NCI-H345 (cell line): ENCODE results near the gene PIEZO2.
A peak's percentile ranks its signal among the peaks of the same experiment; 100 is the strongest.

Source experiments
- DNase-seq: peaks from one replicate; lab custom pipeline; 2025; lab: John Stamatoyannopoulos, UW

PIEZO2 gene

DNA sequence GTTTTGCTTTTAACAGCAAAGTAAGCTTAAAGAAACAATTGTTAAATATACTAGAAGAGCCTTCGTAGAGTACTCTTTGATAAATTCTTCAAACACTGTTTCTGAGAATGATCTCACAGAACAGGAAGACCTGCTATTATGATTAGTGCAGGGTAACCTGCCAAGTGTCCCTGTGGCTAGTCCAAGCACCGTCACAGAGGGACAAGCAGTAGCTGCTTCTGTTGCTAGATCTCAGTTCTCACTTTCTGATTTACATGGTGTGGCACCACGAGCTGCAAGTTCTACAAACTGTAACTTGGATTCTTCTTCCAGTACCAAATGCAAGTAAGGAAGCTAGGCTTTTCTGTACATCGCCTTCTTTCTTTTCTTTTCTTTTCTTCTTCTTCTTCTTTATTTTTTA lies 121.5 kb downstream of the PIEZO2 start:
- no peak for DNase-seq

DNA sequence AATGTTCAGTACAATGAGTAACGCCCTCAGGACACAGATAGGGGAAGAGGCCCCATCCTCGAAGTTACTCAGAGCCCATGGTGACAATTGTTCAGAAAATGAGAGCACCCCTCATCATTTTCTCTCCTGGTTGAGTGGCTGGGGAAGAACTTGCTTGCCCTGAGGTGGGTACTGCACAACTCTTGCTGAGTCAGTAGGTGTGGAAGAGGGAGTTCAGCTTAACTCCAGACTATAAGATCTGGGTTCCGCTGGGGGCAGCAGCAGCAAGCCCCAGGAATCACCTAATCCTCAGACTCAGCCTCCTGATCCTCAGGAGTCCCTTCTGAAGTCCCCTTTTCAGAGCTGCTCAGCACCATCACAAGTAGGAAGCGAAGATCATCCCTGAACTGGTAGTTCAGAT lies 123.7 kb downstream of the PIEZO2 start:
- DNase-seq, result no peak

DNA sequence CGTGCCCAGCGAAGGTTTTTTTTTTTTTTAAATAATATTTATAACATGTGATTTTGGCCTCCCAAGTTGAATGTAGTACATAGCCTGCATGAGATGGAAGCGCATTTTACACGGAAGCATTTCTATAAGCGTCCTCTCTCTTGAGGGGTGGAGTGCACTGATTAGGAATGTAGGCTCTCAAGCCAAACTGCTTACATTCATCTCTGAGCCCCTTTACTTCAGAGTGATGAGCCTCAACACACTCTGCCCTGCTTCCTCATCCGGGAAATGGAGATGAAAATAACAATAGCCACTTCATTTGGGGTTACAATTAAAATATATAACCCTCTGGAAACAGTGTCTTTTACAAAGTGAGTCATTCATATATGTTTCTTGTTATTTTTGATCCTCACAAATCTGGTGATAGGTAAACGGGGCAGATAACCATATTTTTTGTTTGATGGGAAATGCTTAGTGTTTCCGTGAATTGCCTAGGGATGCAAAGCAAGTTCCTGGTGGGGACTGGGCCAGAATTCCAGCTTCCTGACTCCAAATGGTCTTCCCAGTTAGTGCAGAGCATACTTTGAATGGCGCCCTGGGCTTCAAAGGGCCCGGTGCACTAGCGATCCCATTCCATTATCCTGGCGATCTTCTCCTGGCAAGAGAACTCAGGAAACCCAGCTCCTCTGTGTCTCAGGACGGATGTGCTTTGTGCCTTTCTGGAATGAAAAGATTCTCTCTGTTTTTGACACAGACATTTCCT lies 124.3 kb downstream of the PIEZO2 start:
- DNase-seq, result no peak

DNA sequence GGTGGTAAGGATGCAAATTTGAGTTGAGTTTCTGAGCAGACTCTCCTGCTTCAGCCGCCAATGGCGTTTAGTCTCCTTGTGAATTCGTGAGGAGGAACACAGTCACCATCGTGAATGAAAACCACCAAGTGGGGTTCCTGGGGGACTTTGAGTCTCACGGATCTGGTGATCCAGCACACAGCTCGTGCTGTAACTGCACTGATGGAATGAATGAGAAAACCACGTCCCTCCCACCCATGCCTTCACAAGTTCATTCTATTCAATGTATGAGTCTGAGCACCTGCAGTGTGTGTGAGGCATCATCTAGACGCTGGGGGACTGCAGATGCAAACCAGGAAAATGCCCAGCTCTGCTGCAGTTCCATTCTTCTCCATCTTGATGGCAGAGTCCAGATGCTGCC lies 127.9 kb downstream of the PIEZO2 start:
- no peak for DNase-seq

DNA sequence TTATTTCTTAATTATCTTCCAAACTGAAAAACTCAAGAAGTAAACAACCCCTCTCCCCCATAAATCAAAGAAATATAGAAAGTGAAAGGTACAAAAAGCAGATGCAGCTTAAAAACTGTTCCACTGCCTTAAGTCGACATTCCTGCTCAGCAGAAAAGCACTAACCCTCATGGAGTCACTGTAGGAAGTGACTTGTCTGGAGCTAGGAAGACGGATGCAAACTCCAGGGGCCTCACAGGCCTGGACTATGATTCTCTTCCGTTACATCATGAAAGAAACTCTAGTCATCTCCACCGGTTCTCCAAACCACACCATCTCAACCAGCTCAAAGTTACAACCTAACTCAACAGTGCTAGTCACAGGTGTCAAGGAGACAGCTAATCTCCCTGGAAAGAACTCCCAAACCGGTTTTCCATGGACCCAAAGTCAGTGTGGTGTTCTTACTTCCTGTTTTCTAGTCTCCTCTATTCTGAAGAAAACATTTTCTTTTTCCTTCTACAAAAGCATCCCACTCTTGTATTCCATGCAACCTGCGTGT lies 128.4 kb downstream of the PIEZO2 start:
- DNase-seq, result no peak

DNA sequence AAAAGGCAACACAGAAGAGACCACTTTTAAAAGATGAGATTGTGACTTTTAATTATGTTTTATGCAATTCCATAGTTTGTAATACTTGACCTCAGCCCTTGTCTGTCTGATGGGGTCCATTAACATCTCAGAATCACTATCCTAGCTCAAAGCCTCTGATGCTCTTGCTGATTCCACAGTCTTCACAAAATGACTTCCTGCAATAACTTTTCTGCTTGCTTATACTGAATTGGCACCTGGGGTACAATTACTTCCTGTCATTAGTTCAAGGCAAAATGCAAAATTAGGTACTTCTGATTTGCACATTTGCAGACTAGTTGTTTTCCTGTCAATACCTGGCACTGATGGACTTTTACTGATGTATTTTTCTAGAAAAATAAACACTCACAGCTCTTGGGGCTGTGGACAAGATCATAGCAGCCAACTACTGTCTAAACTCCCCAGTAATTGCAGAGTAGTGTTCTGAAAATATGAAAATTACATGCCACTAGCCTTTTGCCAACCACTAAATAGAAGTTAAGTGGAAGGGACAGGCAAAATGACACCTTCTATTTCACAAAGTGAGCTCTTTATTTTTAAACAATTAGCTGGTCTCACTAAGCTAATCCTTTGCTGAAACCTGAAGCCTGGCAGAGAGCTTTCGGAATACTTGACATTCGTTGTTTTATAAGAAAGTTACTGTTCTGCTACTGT lies 129.1 kb downstream of the PIEZO2 start:
- no peak for DNase-seq

DNA sequence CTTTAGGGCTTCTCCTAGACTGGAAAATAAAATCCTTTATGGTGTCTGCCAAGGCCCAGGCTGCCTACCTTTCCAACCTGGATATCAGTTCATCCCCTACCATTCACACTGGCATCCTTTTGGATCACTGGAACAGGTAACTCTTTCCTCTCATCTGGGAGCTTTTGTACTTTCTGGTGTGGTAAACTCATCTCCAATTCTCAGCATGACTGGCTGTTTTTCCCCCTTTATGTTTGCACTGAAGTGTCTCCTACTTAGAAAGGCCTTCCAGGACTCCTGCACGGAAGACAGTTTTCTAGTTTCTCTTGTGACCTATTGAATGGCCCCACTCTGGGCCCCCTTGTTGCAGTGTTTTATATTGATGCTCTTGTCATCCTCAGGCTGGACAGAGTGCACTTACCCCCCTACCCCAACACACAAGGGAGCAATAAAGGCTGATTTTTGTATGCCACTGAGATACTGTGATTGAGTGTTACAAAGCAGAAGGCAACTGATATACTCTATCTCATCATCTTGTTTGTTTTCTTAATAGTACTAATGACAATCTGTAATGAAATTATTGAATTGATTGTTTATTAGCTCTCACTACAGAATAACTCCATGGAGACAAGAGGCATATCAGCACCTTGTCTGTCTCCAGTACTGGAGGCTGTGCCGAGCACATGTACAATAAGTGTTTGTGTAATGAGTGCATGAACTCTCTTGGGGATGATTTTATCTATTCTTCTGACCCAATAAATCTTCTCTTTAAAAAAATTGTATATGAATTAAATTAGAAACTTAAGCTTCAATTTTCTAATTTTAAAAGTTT lies 129.9 kb downstream of the PIEZO2 start:
- no peak for DNase-seq

DNA sequence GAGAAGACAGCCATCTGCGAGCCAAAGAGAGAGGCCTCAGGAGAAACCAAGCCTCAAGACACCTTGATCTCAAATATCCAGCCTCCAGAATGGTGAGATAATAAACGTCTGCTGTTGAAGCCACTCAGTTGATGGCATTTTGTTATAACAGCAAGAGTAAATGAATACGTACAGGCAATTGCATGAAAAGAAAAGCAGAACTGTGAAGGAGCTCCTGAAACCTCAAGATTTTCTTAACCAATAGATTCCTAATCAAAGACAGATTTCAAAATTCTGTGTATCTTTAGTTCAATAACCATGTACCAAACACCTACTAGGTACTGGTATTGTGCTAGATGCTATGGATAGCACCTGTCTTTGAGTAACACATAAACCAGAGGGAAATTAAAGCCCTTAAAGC lies 139.5 kb downstream of the PIEZO2 start:
- no peak for DNase-seq

DNA sequence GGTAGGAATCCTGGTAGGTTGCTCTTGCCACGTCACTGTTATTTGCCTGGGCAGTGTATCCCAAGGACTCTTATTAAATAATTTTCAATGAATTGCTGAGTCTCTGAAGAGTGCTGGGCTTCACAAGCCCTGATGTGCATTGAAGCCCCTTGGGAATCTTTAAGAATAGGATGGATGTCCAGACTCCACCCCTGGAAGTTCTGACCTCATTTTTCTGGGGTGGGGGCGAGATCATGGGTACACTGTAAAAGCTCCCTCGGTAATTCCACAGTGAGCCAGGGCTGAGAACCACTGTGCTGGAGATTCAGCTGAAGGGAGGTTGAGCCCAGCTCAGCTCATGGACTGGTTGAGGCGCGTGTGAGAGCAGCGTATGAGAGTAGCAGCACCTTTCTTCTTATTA lies 140.2 kb downstream of the PIEZO2 start:
- no peak for DNase-seq

DNA sequence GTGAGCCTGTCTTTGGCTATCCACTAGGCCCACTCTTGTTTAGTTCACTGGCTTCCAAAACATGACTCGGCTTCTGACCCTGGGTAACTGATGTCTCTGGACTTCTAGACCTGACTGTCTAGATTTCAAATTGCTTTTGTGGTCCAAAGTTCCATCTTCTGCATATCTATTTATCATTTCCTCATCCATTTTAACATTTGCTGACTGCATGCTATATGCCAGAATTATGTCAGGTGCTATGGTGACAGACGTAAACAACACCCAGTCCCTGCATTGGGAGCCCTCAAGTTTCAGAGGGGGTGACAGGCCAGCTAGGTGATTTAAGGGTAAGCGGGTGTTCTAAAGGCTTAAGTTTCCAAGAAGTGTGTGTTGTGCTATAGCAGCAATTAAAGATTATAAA lies 140.9 kb downstream of the PIEZO2 start:
- DNase-seq, result no peak

DNA sequence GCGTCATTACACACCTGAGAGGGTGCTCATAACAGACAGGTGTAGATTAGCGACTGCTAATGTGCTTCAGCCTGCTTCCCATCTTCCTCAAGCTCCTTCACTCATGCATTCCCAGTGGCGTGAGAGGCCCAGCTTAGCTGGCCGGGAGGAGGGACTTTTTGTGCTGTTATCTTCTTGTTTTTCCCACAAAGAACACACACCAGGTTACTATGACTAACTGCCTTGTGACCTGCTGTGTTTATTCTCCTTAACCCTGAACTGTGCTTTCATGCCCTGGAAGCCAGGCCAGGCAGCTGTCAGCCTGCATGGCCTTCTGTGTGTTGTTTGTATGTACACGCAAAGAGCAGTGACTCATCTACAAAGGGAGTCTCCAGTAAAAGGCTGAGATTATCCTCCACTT lies 143.8 kb downstream of the PIEZO2 start:
- DNase-seq, result no peak

DNA sequence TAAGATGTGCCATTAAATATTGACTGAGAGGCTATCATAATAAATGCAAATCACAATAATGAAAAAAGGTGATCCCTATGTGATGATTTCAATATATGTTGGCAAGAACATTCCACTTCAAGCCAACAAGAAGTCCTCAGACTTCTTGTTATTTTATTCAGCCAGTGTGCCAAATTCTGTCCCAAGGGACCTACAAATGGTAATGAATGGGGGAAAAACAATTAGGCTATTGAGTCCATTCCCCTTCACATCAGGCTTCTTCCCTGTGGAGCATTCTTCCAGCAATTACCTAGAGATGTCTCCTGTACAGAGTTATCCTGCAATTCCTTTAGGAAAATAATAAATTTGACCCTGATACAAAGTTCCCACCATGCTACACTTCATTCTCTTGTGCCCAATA lies 144.4 kb downstream of the PIEZO2 start:
- peak; percentile 8 for DNase-seq

DNA sequence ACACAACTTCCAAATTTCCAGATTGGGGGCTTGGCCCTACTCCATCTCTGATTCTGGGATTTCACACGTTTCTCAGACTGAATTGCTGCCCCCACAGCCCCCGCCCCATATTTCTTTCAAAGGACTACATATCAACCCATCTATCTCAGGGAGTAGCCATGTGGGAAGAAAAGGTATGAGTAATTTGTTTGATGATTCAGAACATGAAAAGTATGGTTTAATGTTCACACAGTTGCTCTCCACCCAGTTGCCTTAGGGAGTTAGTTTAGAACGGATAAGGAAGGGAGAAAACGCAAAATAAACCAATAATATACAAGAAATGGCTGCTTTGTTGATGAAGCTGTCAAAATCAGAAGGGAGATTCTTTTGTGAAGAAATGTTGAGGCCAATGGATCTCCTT lies 145.1 kb downstream of the PIEZO2 start:
- DNase-seq, result no peak

DNA sequence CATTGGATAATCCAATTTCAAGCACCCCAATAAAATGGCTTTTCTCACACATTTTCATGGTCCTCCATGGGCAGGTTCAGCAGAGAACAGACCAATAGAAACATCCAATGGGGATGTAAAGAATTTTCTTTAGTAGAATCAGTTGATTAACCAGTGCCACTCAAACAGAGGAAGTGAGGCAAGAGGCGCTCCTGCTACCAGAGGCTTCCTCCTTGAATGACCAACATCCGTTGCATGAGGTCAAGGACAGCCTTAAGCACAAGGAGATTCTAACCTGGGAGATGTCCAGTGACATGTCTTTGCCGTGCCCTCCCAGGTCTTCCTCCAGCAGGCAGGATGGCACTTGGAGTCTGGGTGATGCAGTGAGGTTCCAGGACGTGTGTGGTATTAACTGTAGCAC lies 146.6 kb downstream of the PIEZO2 start:
- no peak for DNase-seq

DNA sequence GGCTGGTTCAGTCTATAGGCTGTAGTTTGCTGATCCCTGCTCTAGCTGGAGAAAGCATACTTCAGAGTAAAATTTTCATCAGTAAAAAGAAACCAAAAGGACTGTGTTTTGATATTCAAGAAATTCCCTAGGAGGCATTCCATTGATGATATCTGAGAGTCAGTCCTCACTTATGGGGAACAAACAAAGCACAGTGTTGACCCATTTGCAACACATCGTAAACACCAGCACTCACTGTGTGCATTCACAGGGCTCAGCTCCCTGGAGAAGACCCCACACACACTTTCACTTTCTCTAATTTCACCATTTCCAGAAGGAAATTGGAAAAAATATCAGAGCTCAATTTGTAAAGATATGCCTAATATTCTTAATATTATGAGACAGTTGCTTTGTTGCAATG lies 147.1 kb downstream of the PIEZO2 start:
- no peak for DNase-seq

DNA sequence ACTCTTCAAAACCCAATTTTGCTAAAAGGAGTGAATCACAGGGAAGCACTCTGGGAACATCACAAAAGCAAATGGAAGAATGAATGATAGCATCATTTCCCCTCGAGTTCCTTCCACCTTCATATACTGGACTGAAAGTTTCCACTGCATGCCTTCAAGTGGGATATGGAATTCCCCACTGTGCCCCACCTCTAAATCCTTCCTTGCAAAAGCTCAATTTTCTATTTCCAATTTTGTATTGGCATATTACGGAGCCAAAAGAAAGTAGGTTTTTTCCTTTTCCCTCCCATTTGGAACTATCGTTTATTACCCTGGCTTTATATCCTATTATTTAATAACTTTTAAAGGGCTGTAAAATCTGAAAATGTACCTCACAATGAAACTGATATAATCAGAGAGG lies 149.3 kb downstream of the PIEZO2 start:
- DNase-seq, result no peak

DNA sequence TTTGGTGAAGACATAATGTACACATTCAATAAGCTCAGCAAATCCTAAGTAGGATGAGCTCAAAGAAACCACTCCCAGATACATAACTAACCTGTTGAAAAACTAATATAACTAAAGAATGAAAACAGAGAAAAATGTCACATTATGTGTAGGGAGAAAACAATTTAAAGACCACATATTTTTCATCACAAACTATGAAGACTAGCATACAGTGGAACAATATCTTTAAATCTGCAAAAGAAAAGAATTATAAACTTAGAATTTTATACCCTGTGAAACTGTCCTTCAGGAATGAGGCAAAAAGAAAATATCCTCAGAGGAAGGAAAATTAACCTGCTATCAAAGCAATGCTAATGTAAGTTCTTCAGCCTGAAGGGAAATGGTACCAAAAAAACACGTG lies 151.5 kb downstream of the PIEZO2 start:
- no peak for DNase-seq

DNA sequence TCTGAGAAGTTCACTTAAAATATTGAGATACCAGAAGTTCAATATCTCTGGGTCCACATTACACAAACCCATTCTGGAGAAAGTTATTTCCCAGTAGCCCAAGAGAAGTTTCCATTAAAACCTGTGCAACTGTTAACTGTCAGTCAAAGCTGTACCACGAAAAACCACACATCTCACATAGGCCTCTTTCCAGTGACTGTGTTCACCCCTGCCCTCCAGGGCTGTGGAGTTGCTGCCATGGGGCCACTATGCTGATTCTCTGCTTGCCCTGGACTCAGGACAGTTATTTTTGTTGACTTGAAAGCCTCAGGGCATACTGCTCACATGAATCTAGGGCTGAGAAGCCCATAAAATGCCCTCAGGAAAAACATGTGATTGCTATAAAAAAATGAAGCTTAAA lies 153.8 kb downstream of the PIEZO2 start:
- DNase-seq, result no peak

DNA sequence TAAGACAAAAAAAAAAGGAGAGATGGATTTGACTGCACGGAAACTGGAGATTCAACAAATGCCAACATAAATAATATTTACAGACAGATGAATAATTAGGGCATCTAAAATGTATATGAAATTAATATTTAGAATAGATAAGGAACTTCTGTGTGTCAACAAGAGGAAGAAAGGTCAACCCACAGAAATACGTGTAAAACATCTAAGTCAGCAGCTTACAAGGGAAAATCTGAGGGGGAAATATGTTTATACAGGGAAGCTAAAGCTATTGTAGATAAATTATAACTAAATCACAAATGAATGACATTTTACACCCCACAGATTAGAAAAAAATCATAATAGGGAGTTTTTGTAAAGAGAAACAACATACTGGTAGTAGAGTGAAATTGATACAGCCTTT lies 159.9 kb downstream of the PIEZO2 start:
- DNase-seq, result no peak

DNA sequence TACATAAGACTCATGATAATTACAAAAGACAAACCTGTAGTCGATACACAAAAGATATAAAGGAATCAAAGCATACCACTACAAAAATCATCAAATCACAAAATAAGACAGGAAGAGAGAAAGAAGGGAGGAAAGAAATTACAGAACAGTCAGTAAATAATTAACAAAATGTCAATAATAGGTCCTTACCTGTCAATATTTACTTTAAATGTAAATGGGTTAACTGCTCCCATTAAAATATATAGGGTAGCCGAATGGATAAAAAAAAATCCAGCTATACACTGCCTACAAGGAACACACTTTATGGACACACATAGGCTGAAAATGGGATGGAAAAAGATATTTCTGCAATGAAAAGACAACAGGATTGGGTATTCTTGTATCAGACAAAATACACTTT lies 163.7 kb downstream of the PIEZO2 start:
- DNase-seq, result no peak

DNA sequence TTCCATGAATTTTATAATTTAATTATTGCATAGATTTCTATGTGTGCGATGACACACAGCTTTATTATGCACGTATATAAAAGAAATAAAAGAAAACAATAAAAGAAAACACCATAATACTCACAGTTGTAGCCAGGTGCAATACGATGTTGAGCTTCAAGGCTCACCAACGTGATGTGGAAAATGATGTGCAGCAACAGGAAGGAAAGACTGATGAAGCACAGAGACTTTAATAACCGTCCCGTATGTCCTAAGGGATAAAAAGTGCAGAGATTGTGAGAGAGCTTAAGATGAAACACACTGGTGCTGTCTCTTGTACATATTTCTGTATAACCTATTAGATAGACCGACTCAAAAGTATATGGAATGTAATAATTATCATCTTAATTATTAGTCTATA lies 170.0 kb downstream of the PIEZO2 start:
- DNase-seq, result no peak

DNA sequence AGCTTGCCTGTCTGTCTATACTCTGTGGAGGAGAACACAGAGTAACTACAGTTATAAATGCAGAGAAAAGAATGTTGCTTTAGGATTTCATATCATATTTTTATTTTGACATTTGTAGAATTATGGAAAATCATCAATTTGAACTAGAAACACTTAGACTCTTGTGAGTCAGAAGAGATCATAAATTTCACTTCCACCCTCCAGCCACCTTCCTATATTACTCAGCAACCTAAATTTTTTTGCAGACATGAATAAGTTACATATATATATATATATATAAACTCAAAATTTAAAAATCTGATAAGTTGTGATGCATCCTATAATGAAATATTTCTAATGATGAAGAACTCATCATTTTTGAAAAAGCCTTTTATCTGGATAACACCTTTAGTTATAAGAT lies 172.3 kb downstream of the PIEZO2 start:
- no peak for DNase-seq
